Activated B cell treated with CpG ODN at 0.5 μM for 24 hours (primary cell): ENCODE data around the gene XIRP2. TPM values are rescaled to one million over a fixed set of nuclear protein-coding genes. Genes with fewer than 3 reads are reported as not detected.

ENCODE experiments used
- ATAC-seq: fragments of 200-7000 bp; cut with Tn5 transposase; one replicate; pipeline ENCODE4 v1.10.0; 2021; ENCODE audit warnings: low read depth, mild to moderate bottlenecking, moderate library complexity
- CTCF ChIA-PET: fragments of 350-600 bp; sonication (Branson Sonifier 250); formaldehyde crosslinking; loops from one replicate; lab custom pipeline; 2021; ENCODE audit warnings: antibody characterized with exemption; lab: Charles Lee
- POLR2A ChIA-PET: fragments of 350-600 bp; sonication (Branson Sonifier 250); formaldehyde crosslinking; loops from one replicate; lab custom pipeline; 2021; ENCODE audit warnings: antibody characterized with exemption; lab: Charles Lee
- DNase-seq: peaks from one replicate; pipeline ENCODE4 v3.0.0; 2022
- H3K27ac Mint-ChIP-seq: one replicate; pipeline ENCODE4 v1.8.0; 2020; ENCODE audit warnings: mixed read lengths
- H3K27me3 Mint-ChIP-seq: one replicate; pipeline ENCODE4 v1.8.0; 2021; ENCODE audit warnings: mixed read lengths
- H3K36me3 Mint-ChIP-seq: one replicate; pipeline ENCODE4 v1.8.0; 2021; ENCODE audit warnings: low read depth, mixed read lengths
- H3K4me1 Mint-ChIP-seq: one replicate; pipeline ENCODE4 v1.8.0; 2021; ENCODE audit warnings: mixed read lengths
- H3K4me3 Mint-ChIP-seq: one replicate; pipeline ENCODE4 v1.8.0; 2020; ENCODE audit warnings: mild to moderate bottlenecking, mixed read lengths
- H3K9me3 Mint-ChIP-seq: one replicate; pipeline ENCODE4 v1.8.0; 2020; ENCODE audit warnings: mixed read lengths
- intact Hi-C: fragments of 100-400 bp; cut with micrococcal nuclease; formaldehyde crosslinking; loops from one replicate; pipeline ENCODE4 v1.15.1; 2024
- total RNA-seq: library from RNA; stranded (reverse); gene quantifications from 2 replicates; pipeline ENCODE4 v1.2.3, GENCODE V29; 2022
- TF ChIP-seq, protein P1 (sequence below): fragments of 200-600 bp; IDR thresholded peaks from one replicate; pipeline ENCODE4 v1.8.0; 2022; ENCODE audit warnings: antibody characterized with exemption, mild to moderate bottlenecking

Gene XIRP2
- total RNA-seq, 1 donor from 2014 or later, result not detected

DNA sequence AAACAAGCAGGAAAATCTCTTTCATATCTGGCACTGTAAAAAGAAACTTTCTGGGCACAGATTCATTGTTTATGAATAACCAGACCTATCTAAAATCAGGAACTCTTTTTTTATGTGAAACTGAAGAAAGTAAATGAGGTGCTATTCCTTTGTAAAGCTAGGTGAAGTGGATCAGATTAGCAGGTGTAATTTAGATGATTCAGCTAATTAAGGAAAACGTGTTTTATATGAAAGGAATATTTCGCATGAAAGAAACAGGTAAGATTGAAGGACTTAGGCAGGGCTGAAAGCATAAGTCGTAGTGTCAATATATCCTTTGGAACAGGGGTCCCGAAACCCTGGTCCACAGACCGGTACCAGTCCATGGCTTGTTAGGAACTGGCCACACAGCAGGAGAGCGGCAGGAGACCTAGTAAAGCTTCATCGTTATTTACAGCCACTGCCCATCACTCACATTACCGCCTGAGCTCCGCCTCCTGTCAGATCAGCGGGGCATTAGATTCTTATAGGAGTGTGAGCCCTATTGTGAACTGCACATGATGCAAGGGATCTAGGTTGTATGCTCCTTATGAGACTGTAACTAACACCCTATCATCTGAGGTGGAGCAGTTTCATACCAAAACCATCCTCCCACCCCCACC is 20.3 kb upstream of the XIRP2 start:
- POLR2A ChIA-PET, result no interaction called here
- DNase-seq (no peak), ATAC-seq (no peak)
- no peak overlapping the region for H3K4me3 Mint-ChIP-seq
- CTCF ChIA-PET, result no interaction called here
- H3K36me3 Mint-ChIP-seq, result no peaks in the 10 kb centered on the region
- peaks cover 2% of the 10 kb centered on the region for H3K9me3 Mint-ChIP-seq
- TF ChIP-seq, protein P1, sequence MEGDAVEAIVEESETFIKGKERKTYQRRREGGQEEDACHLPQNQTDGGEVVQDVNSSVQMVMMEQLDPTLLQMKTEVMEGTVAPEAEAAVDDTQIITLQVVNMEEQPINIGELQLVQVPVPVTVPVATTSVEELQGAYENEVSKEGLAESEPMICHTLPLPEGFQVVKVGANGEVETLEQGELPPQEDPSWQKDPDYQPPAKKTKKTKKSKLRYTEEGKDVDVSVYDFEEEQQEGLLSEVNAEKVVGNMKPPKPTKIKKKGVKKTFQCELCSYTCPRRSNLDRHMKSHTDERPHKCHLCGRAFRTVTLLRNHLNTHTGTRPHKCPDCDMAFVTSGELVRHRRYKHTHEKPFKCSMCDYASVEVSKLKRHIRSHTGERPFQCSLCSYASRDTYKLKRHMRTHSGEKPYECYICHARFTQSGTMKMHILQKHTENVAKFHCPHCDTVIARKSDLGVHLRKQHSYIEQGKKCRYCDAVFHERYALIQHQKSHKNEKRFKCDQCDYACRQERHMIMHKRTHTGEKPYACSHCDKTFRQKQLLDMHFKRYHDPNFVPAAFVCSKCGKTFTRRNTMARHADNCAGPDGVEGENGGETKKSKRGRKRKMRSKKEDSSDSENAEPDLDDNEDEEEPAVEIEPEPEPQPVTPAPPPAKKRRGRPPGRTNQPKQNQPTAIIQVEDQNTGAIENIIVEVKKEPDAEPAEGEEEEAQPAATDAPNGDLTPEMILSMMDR, result no peak
- intact Hi-C loops, result no loop called here
- no peaks in the 10 kb centered on the region for H3K4me1 Mint-ChIP-seq
- H3K27me3 Mint-ChIP-seq, result no peaks in the 10 kb centered on the region
- H3K27ac Mint-ChIP-seq, result no peak overlapping the region

- H3K4me1 Mint-ChIP-seq, result no peaks in the 10 kb centered on the region
- H3K27ac Mint-ChIP-seq, result no peak overlapping the region
- intact Hi-C loops, result loop anchor here (10.0 kb wide), 1 partner anchor 176 kb away; no protein-coding TSS in a partner anchor
- peaks cover 2% of the 10 kb centered on the region for H3K9me3 Mint-ChIP-seq
- H3K36me3 Mint-ChIP-seq, result no peaks in the 10 kb centered on the region
- no peak for ATAC-seq
- CTCF ChIA-PET, result no interaction called here
- H3K27me3 Mint-ChIP-seq, result no peaks in the 10 kb centered on the region
- POLR2A ChIA-PET, result no interaction called here
- no peak overlapping the region for H3K4me3 Mint-ChIP-seq
- TF ChIP-seq, protein P1, result no peak
- DNase-seq, result no peak
These were observed 17.9 kb upstream of the XIRP2 start for GRCh38 chr2:166870346-166870745.

- no peaks in the 10 kb centered on the region for H3K27me3 Mint-ChIP-seq
- CTCF ChIA-PET, result no interaction called here
- TF ChIP-seq, protein P1, result no peak
These were observed 7.1 kb upstream of the XIRP2 start for GRCh38 chr2:166881177-166881576.

GRCh38 chr2:166882851-166883250 is 5.4 kb upstream of the XIRP2 start:
- Mint-ChIP-seq H3K27me3 (no peaks in the 10 kb centered on the region), H3K9me3 (no peaks in the 10 kb centered on the region), H3K27ac (no peak overlapping the region), H3K4me3 (no peak overlapping the region), H3K4me1 (peaks cover 2% of the 10 kb centered on the region), H3K36me3 (no peaks in the 10 kb centered on the region)
- ATAC-seq (no peak), DNase-seq (no peak)
- TF ChIP-seq, protein P1, result no peak
- intact Hi-C loops, result no loop called here
- ChIA-PET CTCF (no interaction called here), POLR2A (no interaction called here)

More at GRCh38 chr2:166881177-166881576, 7.1 kb upstream of the XIRP2 start:
- no peak overlapping the region for H3K4me3 Mint-ChIP-seq
- POLR2A ChIA-PET, result no interaction called here
- ATAC-seq, result no peak
- H3K9me3 Mint-ChIP-seq, result no peaks in the 10 kb centered on the region
- H3K36me3 Mint-ChIP-seq, result no peaks in the 10 kb centered on the region
- intact Hi-C loops, result no loop called here
- no peak overlapping the region for H3K27ac Mint-ChIP-seq
- peaks cover 2% of the 10 kb centered on the region for H3K4me1 Mint-ChIP-seq
- DNase-seq, result no peak

- no peaks in the 10 kb centered on the region for H3K27me3 Mint-ChIP-seq
- no peak overlapping the region for H3K4me3 Mint-ChIP-seq
- H3K4me1 Mint-ChIP-seq, result no peaks in the 10 kb centered on the region
- intact Hi-C loops, result loop anchor here (10.0 kb wide), 1 partner anchor 357 kb away; no protein-coding TSS in a partner anchor
- ATAC-seq, result no peak
- TF ChIP-seq, protein P1, result no peak
- no peak for DNase-seq
- no peaks in the 10 kb centered on the region for H3K9me3 Mint-ChIP-seq
- H3K27ac Mint-ChIP-seq, result no peak overlapping the region
- CTCF ChIA-PET, result interaction anchor here (0.6 kb wide), 1 partner anchor 78 kb away, joined by 3 read pairs; no protein-coding TSS in a partner anchor
- no peaks in the 10 kb centered on the region for H3K36me3 Mint-ChIP-seq
- POLR2A ChIA-PET, result no interaction called here
These were observed 3.4 kb downstream of the XIRP2 start for GRCh38 chr2:166891727-166892126.
